A549 (cell line): ENCODE data around the gene TECRL. TPM values are rescaled to one million over a fixed set of nuclear protein-coding genes. Genes with fewer than 3 reads are reported as not detected.

Experiments
- ATAC-seq, 2 experiments: fragments of 200-7000 bp in 1 of 2; fragments of >200 bp in 1 of 2; cut with Nextera tagmentation in 1 of 2; cut with Tn5 transposase in 1 of 2; 3 replicates each; pipeline versions ENCODE4 v1.8.0 to v1.9.1; 2018 to 2020; ENCODE audit warnings: mild to moderate bottlenecking in 1 of 2, moderate library complexity in 1 of 2
- CTCF ChIA-PET: fragments of 300-600 bp; sonication (Branson Sonifier 250); formaldehyde crosslinking; extraction: SDS; loops from one replicate; lab custom pipeline; 2021; ENCODE audit warnings: antibody characterized with exemption, inconsistent platforms; lab: Yijun Ruan, JAX
- POLR2A ChIA-PET: fragments of 350-600 bp; formaldehyde crosslinking; extraction: SDS; loops from one replicate; lab custom pipeline; 2021; ENCODE audit warnings: antibody characterized with exemption, inconsistent platforms; lab: Yijun Ruan, JAX
- DNase-seq, 2 experiments: peaks; one replicate each; pipeline versions ENCODE4 v3.0.0 to v3.0.0-alpha.2; 2011 to 2016; ENCODE audit warnings: low read depth in 1 of 2, low spot score in 1 of 2
- FAIRE-seq: peaks from 2 replicates; lab custom pipeline; 2011; peaks lifted over from hg19 to GRCh38; lab: Jason Lieb, UNC
- H3K27ac ChIP-seq, 2 experiments: fragments of >200 bp; sonication (Bioruptor Twin); formaldehyde crosslinking; 3 replicates each; pipeline ENCODE4 v1.5.1; 2016 to 2017
- H3K4me1 ChIP-seq: fragments of >200 bp; sonication (Bioruptor Twin); formaldehyde crosslinking; 3 replicates; pipeline ENCODE4 v1.6.1; 2016
- H3K4me2 ChIP-seq: fragments of >200 bp; sonication (Bioruptor Twin); formaldehyde crosslinking; 3 replicates; pipeline ENCODE4 v1.6.1; 2016
- H3K4me3 ChIP-seq: fragments of >200 bp; sonication (Bioruptor Twin); formaldehyde crosslinking; 3 replicates; pipeline ENCODE4 v1.5.1; 2016
- H3K9me3 ChIP-seq: fragments of >200 bp; sonication (Bioruptor Twin); formaldehyde crosslinking; 3 replicates; pipeline ENCODE4 v1.6.1; 2016
- CEBPB ChIP-seq, 2 experiments: fragments of >200 bp in 1 of 2; sonication (Bioruptor Twin) in 1 of 2; formaldehyde crosslinking in 1 of 2; IDR thresholded peaks; 2 replicates each; pipeline ENCODE4 v1.6.1; 2012 to 2016
- CHD4 ChIP-seq: fragments of 200-600 bp; sonication (generic); IDR thresholded peaks from 2 replicates; pipeline ENCODE4 v1.6.1; 2016; ENCODE audit warnings: antibody characterized with exemption, mild to moderate bottlenecking, borderline replicate concordance
- FOSB ChIP-seq: fragments of 250-450 bp; sonication (Bioruptor Pico); IDR thresholded peaks from 2 replicates; pipeline ENCODE4 v1.5.0; 2020; ENCODE audit warnings: mild to moderate bottlenecking, moderate library complexity
- GATA3 ChIP-seq: IDR thresholded peaks from 2 replicates; pipeline ENCODE4 v1.6.1; 2012; ENCODE audit warnings: borderline replicate concordance
- HES2 ChIP-seq: fragments of >200 bp; sonication (Bioruptor Twin); formaldehyde crosslinking; IDR thresholded peaks from 2 replicates; pipeline ENCODE4 v1.6.1; 2016
- HEYL ChIP-seq: fragments of 250-450 bp; sonication (Bioruptor Pico); IDR thresholded peaks from 2 replicates; pipeline ENCODE4 v1.8.0; 2021; ENCODE audit warnings: mild to moderate bottlenecking, moderate library complexity
- HMGXB4 ChIP-seq: fragments of 250-450 bp; sonication (Bioruptor Pico); IDR thresholded peaks from 2 replicates; pipeline ENCODE4 v1.5.0; 2021; ENCODE audit warnings: mild to moderate bottlenecking, moderate library complexity, borderline replicate concordance
- HOXB13 ChIP-seq: fragments of 250-450 bp; sonication (Bioruptor Pico); IDR thresholded peaks from 2 replicates; pipeline ENCODE4 v1.5.0; 2020; ENCODE audit warnings: low read depth, mild to moderate bottlenecking, moderate library complexity
- JUN ChIP-seq, 2 experiments: fragments of >200 bp; sonication (Bioruptor Twin); formaldehyde crosslinking; IDR thresholded peaks; 2 replicates in 1 of 2; 3 replicates in 1 of 2; pipeline ENCODE4 v1.6.1; 2016 to 2017
- JUNB ChIP-seq: fragments of >200 bp; sonication (Bioruptor Twin); formaldehyde crosslinking; IDR thresholded peaks from 2 replicates; pipeline ENCODE4 v1.6.1; 2016
- KDM5A ChIP-seq: fragments of 200-600 bp; sonication (generic); IDR thresholded peaks from 2 replicates; pipeline ENCODE4 v1.6.1; 2016; ENCODE audit warnings: antibody characterized with exemption, mild to moderate bottlenecking
- NR3C1 ChIP-seq: fragments of >200 bp; sonication (Bioruptor Twin); formaldehyde crosslinking; IDR thresholded peaks from 3 replicates; pipeline ENCODE4 v1.6.1; 2017
- PHF8 ChIP-seq: fragments of 200-600 bp; sonication (generic); IDR thresholded peaks from 2 replicates; pipeline ENCODE4 v1.6.1; 2016; ENCODE audit warnings: low read depth, mild to moderate bottlenecking, antibody characterized with exemption, moderate library complexity, borderline replicate concordance
- POLR2AphosphoS2 ChIP-seq: conservative IDR thresholded peaks from 2 replicates; pipeline ENCODE4 v1.6.1; 2012; ENCODE audit warnings: low read length, improper control_type of control experiment, inconsistent platforms
- REST ChIP-seq: fragments of 200-600 bp; sonication (generic); IDR thresholded peaks from 2 replicates; pipeline ENCODE4 v1.6.1; 2016; ENCODE audit warnings: antibody characterized with exemption, mild to moderate bottlenecking, moderate library complexity
- RFX5 ChIP-seq: fragments of 450-650 bp; IDR thresholded peaks from 2 replicates; pipeline ENCODE4 v1.7.1; 2014; ENCODE audit warnings: antibody characterized with exemption, mild to moderate bottlenecking, moderate library complexity
- ZC3H11A ChIP-seq: fragments of 450-650 bp; IDR thresholded peaks from 2 replicates; pipeline ENCODE4 v1.6.1; 2014; ENCODE audit warnings: antibody characterized with exemption, mild to moderate bottlenecking
- ZNF302 ChIP-seq: fragments of 250-450 bp; sonication (Bioruptor Pico); IDR thresholded peaks from 2 replicates; pipeline ENCODE4 v1.9.0; 2021; ENCODE audit warnings: inconsistent platforms, mild to moderate bottlenecking, moderate library complexity
- WGBS: methylation state at CpG from one replicate; pipeline ENCODE4 v1.1.6; 2017; ENCODE audit errors: missing lambda C conversion rate; 5-methylcytosine and 5-hydroxymethylcytosine counted together
- polyA plus RNA-seq, 4 experiments: library from polyadenylated mRNA; depleted of rRNA in 3 of 4; stranded (reverse); fragments of >200 nt; fragmentation: RNase III in 1 of 4; extraction: RNeasy Plus Mini Kit Qiagen cat#74134 plus additional on column Dnase treatment in 1 of 4; gene quantifications; 2 replicates in 3 of 4; 3 replicates in 1 of 4; pipeline ENCODE4 v1.2.3, GENCODE V29; 2011 to 2017
- TF ChIP-seq, protein P1 (sequence below): fragments of 450-650 bp; IDR thresholded peaks from 2 replicates; pipeline ENCODE4 v1.6.1; 2014; ENCODE audit warnings: antibody characterized with exemption
- TF ChIP-seq, protein P2 (sequence below): fragments of >200 bp; sonication (Bioruptor Twin); formaldehyde crosslinking; IDR thresholded peaks from 3 replicates; pipeline ENCODE4 v1.5.1; 2016

Gene TECRL
- polyA plus RNA-seq, 2 of the 4 experiments (the other 2 are of a cell fraction): not detected

DNA sequence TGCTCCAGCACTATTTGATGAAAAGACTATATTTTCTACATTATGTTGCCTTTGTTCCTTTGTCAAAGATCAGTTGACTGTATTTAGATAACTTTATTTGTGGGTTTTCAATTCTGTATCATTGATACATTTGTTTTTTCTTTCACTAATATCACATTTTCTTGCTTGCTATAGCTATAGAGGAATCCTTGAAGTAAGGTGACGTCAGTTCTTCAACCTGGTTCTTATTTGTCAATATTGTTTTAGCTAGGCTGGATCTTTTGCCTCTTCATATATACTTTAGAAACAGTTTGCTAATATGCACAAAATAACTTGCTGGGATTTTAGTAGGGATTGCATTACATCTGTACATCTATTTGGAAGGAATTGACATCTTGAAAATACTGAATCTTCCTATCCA, 21.0 kb downstream of the TECRL start:
- H3K4me1 ChIP-seq: no peaks in the 10 kb centered on the region
- CTCF ChIA-PET: no interaction called here

More for the DNA sequence above, 21.0 kb downstream of the TECRL start:
- no peak for FAIRE-seq
- ATAC-seq: no peak
- H3K4me2 ChIP-seq: no peak overlapping the region
- WGBS: 38% methylated on average over 1 of the region's 1 CpG
- no peaks in the 10 kb centered on the region for H3K9me3 ChIP-seq
- no peak for DNase-seq
- H3K4me3 ChIP-seq: no peak overlapping the region
- no peak for TF ChIP-seq ZNF302
- no peak for TF ChIP-seq HMGXB4 (CRISPR knock-in tag)
- no peak for TF ChIP-seq PHF8
- no peak for TF ChIP-seq CHD4
- TF ChIP-seq HOXB13 (CRISPR knock-in tag): no peak
- TF ChIP-seq GATA3: no peak
- no peak for TF ChIP-seq JUN (IDR thresholded peaks at IDR 0.05)
- no peak for TF ChIP-seq HEYL
- no peak for TF ChIP-seq FOSB (CRISPR knock-in tag)
- no peak for TF ChIP-seq HES2
- no peak for TF ChIP-seq REST
- no peak for TF ChIP-seq ZC3H11A
- TF ChIP-seq, protein P1, sequence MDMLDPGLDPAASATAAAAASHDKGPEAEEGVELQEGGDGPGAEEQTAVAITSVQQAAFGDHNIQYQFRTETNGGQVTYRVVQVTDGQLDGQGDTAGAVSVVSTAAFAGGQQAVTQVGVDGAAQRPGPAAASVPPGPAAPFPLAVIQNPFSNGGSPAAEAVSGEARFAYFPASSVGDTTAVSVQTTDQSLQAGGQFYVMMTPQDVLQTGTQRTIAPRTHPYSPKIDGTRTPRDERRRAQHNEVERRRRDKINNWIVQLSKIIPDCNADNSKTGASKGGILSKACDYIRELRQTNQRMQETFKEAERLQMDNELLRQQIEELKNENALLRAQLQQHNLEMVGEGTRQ: no peak
- TF ChIP-seq RFX5: no peak
- no peak for TF ChIP-seq JUNB
- TF ChIP-seq CEBPB (IDR thresholded peaks at IDR 0.05): no peak
- no peak for TF ChIP-seq POLR2AphosphoS2
- TF ChIP-seq, protein P2, sequence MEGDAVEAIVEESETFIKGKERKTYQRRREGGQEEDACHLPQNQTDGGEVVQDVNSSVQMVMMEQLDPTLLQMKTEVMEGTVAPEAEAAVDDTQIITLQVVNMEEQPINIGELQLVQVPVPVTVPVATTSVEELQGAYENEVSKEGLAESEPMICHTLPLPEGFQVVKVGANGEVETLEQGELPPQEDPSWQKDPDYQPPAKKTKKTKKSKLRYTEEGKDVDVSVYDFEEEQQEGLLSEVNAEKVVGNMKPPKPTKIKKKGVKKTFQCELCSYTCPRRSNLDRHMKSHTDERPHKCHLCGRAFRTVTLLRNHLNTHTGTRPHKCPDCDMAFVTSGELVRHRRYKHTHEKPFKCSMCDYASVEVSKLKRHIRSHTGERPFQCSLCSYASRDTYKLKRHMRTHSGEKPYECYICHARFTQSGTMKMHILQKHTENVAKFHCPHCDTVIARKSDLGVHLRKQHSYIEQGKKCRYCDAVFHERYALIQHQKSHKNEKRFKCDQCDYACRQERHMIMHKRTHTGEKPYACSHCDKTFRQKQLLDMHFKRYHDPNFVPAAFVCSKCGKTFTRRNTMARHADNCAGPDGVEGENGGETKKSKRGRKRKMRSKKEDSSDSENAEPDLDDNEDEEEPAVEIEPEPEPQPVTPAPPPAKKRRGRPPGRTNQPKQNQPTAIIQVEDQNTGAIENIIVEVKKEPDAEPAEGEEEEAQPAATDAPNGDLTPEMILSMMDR: no peak
- TF ChIP-seq KDM5A: no peak
- no peak for TF ChIP-seq NR3C1
- no peak overlapping the region for H3K27ac ChIP-seq
- POLR2A ChIA-PET: no interaction called here
